HG02840 (cell line): Measurements from ENCODE around the gene SLC25A53.
"Not testable (repeated sequence)": the region's sequence is repeated elsewhere in the genome, so short reads cannot be mapped to it uniquely, and the experiment has no call there.

ENCODE experiments used
- ATAC-seq: cut with Tn5 transposase; IDR thresholded peaks from one replicate; pipeline ENCODE4 v1.9.1; 2021; ENCODE audit warnings: mild to moderate bottlenecking, moderate library complexity, moderate number of reproducible peaks; ENCODE audit not compliant: unreplicated experiment, low FRiP score

Gene SLC25A53

GRCh38 chrX:104077854-104078253 lies 79.0 kb downstream of the SLC25A53 start:
- ATAC-seq: not testable (repeated sequence)

- peak; percentile 88 for ATAC-seq
Observed at GRCh38 chrX:104075778-104076445, 80.9 kb downstream of the SLC25A53 start, which contains the start of gene TMSB15C. TMSB15C (minus strand) TSS chrX:104076236.

GRCh38 chrX:104062636-104063035 lies 94.2 kb downstream of the SLC25A53 start:
- not testable (repeated sequence) for ATAC-seq

- ATAC-seq: not testable (repeated sequence)
Observed at GRCh38 chrX:104054956-104055355, 101.9 kb downstream of the SLC25A53 start.
